GM21717 (cell line): ENCODE data around the gene ARPIN.
"Not testable (repeated sequence)": the region's sequence is repeated elsewhere in the genome, so short reads cannot be mapped to it uniquely, and the experiment has no call there.

ENCODE experiments used
- ATAC-seq: cut with Tn5 transposase; IDR thresholded peaks from one replicate; pipeline ENCODE4 v1.9.1; 2021; ENCODE audit warnings: mild to moderate bottlenecking, moderate library complexity; ENCODE audit not compliant: unreplicated experiment

Gene ARPIN

GRCh38 chr15:89912674-89913396 lies at the start of gene ARPIN:
Gene ARPIN (minus strand): TSS chr15:89912952. CDS start chr15:89912835, 117 bp downstream.
- ATAC-seq: no peak

GRCh38 chr15:89958107-89958805 lies 45.5 kb upstream of the ARPIN start:
- no peak for ATAC-seq

GRCh38 chr15:89955449-89955998 lies 42.8 kb upstream of the ARPIN start:
- ATAC-seq: not testable (repeated sequence)

- no peak for ATAC-seq
Measured at GRCh38 chr15:89954541-89954940, 41.8 kb upstream of the ARPIN start.

GRCh38 chr15:89948796-89949195 lies 36.0 kb upstream of the ARPIN start:
- no peak for ATAC-seq

GRCh38 chr15:89947385-89947784 lies 34.6 kb upstream of the ARPIN start:
- no peak for ATAC-seq

GRCh38 chr15:89946681-89947299 lies 34.0 kb upstream of the ARPIN start:
- no peak for ATAC-seq

GRCh38 chr15:89943721-89944120 lies 31.0 kb upstream of the ARPIN start:
- not testable (repeated sequence) for ATAC-seq

GRCh38 chr15:89939910-89940309 lies 27.2 kb upstream of the ARPIN start:
- no peak for ATAC-seq

GRCh38 chr15:89939377-89939776 lies 26.6 kb upstream of the ARPIN start:
- ATAC-seq: not testable (repeated sequence)

- ATAC-seq: no peak
Measured at GRCh38 chr15:89937365-89938350, 24.9 kb upstream of the ARPIN start.

GRCh38 chr15:89936786-89937265 lies 24.1 kb upstream of the ARPIN start:
- ATAC-seq: no peak

- no peak for ATAC-seq
Measured at GRCh38 chr15:89936051-89936785, 23.5 kb upstream of the ARPIN start.

GRCh38 chr15:89932880-89933279 lies 20.1 kb upstream of the ARPIN start:
- no peak for ATAC-seq

- ATAC-seq: no peak
Measured at GRCh38 chr15:89928421-89928820, 15.7 kb upstream of the ARPIN start.

- no peak for ATAC-seq
Measured at GRCh38 chr15:89926158-89926557, 13.4 kb upstream of the ARPIN start.

GRCh38 chr15:89917442-89918101 lies 4.8 kb upstream of the ARPIN start:
- no peak for ATAC-seq

GRCh38 chr15:89916660-89917059 lies 3.9 kb upstream of the ARPIN start:
- ATAC-seq: no peak

GRCh38 chr15:89912145-89912673 lies 543 bp downstream of the ARPIN start:
- no peak for ATAC-seq
